Panc1 (cell line): ENCODE data around the gene KHSRP.

Experiments
- CTCF ChIP-seq: fragments of 450-650 bp; IDR thresholded peaks from 2 replicates; pipeline ENCODE4 v1.5.1; 2017; ENCODE audit warnings: mild to moderate bottlenecking
- POLR2AphosphoS5 ChIP-seq: IDR thresholded peaks from 2 replicates; pipeline ENCODE4 v1.6.1; 2012; ENCODE audit warnings: mild to moderate bottlenecking, low read depth, low read length, moderate library complexity
- REST ChIP-seq, 2 experiments: IDR thresholded peaks; 2 replicates each; pipeline ENCODE4 v1.6.1; 2011 to 2012; ENCODE audit warnings: low read depth in 2 of 2, control low read depth in 1 of 2, low read length in 1 of 2, mild to moderate bottlenecking in 1 of 2, moderate library complexity in 1 of 2; ENCODE audit not compliant: insufficient read depth in 1 of 2
- SIN3A ChIP-seq: IDR thresholded peaks from 2 replicates; pipeline ENCODE4 v1.6.1; 2012; ENCODE audit warnings: low read depth, mild to moderate bottlenecking, low read length, moderate library complexity, borderline replicate concordance; ENCODE audit not compliant: insufficient read depth
- TCF7L2 ChIP-seq: IDR thresholded peaks from 2 replicates; pipeline ENCODE4 v1.6.1; 2011; ENCODE audit warnings: mild to moderate bottlenecking, low read depth, low read length, inconsistent platforms

- no peak for TF ChIP-seq CTCF
- no peak for TF ChIP-seq POLR2AphosphoS5
- TF ChIP-seq REST (IDR thresholded peaks at IDR 0.05; ENCODE audit: insufficient read depth in 1 of 2, low read depth in 2 of 2, low read length in 1 of 2), result no peak
- TF ChIP-seq TCF7L2, result no peak
- no peak for TF ChIP-seq SIN3A
These were observed 8.9 kb downstream of the KHSRP start for GRCh38 chr19:6415591-6416190.
